Lower lobe of right lung (tissue), 2 donors: ENCODE data around the gene PRDM16. TPM values are rescaled to one million over a fixed set of nuclear protein-coding genes. Genes with fewer than 3 reads are reported as not detected.

Experiments
- ATAC-seq, 2 donors: fragments of 200-7000 bp; cut with Tn5 transposase; one replicate each; pipeline ENCODE4 v1.9.1; 2020 to 2022; ENCODE audit warnings: mild to moderate bottlenecking in 2 of 2, moderate library complexity in 2 of 2
- DNase-seq: peaks from one replicate; pipeline ENCODE4 v3.0.0-alpha.2; 2020
- H3K27ac ChIP-seq: fragments of 200-600 bp; one replicate; pipeline ENCODE4 v1.8.0; 2022
- H3K27me3 ChIP-seq: fragments of 200-600 bp; one replicate; pipeline ENCODE4 v1.8.0; 2022; ENCODE audit warnings: low read depth
- H3K36me3 ChIP-seq: fragments of 200-600 bp; one replicate; pipeline ENCODE4 v1.8.0; 2022; ENCODE audit warnings: mild to moderate bottlenecking
- H3K4me1 ChIP-seq: fragments of 200-600 bp; one replicate; pipeline ENCODE4 v1.8.0; 2022
- H3K4me3 ChIP-seq: fragments of 200-600 bp; one replicate; pipeline ENCODE4 v1.8.0; 2022; ENCODE audit warnings: mild to moderate bottlenecking
- H3K9me3 ChIP-seq: fragments of 200-600 bp; one replicate; pipeline ENCODE4 v1.8.0; 2022
- CTCF ChIP-seq: fragments of 200-600 bp; IDR thresholded peaks from one replicate; pipeline ENCODE4 v1.8.0; 2022; ENCODE audit warnings: antibody characterized with exemption, mild to moderate bottlenecking
- intact Hi-C: fragments of 100-400 bp; cut with DNase I; formaldehyde crosslinking; loops from one replicate; pipeline ENCODE4 v1.11.0; 2022
- total RNA-seq: library from RNA; stranded (reverse); fragmentation: NEBNext Ultra II Directional; extraction: Animal tissue kit (Norgen Biotek cat#: 25700); gene quantifications from one replicate; pipeline ENCODE4 v1.2.1, GENCODE V29; 2021
- donor health status: DM: no; HTN: yes; CAD: no; lungs with severe emphysema.

Gene PRDM16
- total RNA-seq, 1 donor from 2014 or later, result 19.2 TPM

- Histone ChIP-seq H3K27me3 (peaks cover 4% of the 10 kb centered on the region), H3K9me3 (no peaks in the 10 kb centered on the region), H3K36me3 (no peaks in the 10 kb centered on the region), H3K4me3 (no peak overlapping the region), H3K4me1 (peaks cover 48% of the 10 kb centered on the region), H3K27ac (no peak overlapping the region)
- intact Hi-C loops, result no loop called here
- no peak for TF ChIP-seq CTCF
- ATAC-seq (no peak), DNase-seq (no peak)
Observed at GRCh38 chr1:3219791-3220467, 150.9 kb downstream of the PRDM16 start.

GRCh38 chr1:3221112-3222041, 152.4 kb downstream of the PRDM16 start:
- DNase-seq (no peak), ATAC-seq (no peak)
- Histone ChIP-seq H3K27me3 (no peaks in the 10 kb centered on the region), H3K4me3 (no peak overlapping the region), H3K27ac (peak overlapping the region; percentile 36), H3K4me1 (peaks cover 48% of the 10 kb centered on the region), H3K36me3 (no peaks in the 10 kb centered on the region), H3K9me3 (no peaks in the 10 kb centered on the region)
- TF ChIP-seq CTCF, result no peak
- intact Hi-C loops, result no loop called here

GRCh38 chr1:3222042-3222692, 153.2 kb downstream of the PRDM16 start:
- DNase-seq, result peak; percentile 79
- Histone ChIP-seq H3K27me3 (no peaks in the 10 kb centered on the region), H3K27ac (peak overlapping the region; percentile 36), H3K4me1 (peaks cover 45% of the 10 kb centered on the region), H3K9me3 (no peaks in the 10 kb centered on the region), H3K4me3 (no peak overlapping the region), H3K36me3 (no peaks in the 10 kb centered on the region)
- intact Hi-C loops, result no loop called here
- no peak for TF ChIP-seq CTCF
- ATAC-seq, result peak; percentile 81 to 82

GRCh38 chr1:3225661-3226060, 156.7 kb downstream of the PRDM16 start:
- intact Hi-C loops, result no loop called here
- no peaks in the 10 kb centered on the region for H3K36me3 ChIP-seq
- peaks cover 19% of the 10 kb centered on the region for H3K4me1 ChIP-seq
- H3K4me3 ChIP-seq, result no peak overlapping the region
- no peak for DNase-seq
- no peak for ATAC-seq
- H3K9me3 ChIP-seq, result no peaks in the 10 kb centered on the region
- no peak for TF ChIP-seq CTCF
- peaks cover 4% of the 10 kb centered on the region for H3K27me3 ChIP-seq
- H3K27ac ChIP-seq, result no peak overlapping the region

- H3K9me3 ChIP-seq, result no peaks in the 10 kb centered on the region
- no peaks in the 10 kb centered on the region for H3K36me3 ChIP-seq
- H3K4me1 ChIP-seq, result peaks cover 19% of the 10 kb centered on the region
- H3K4me3 ChIP-seq, result no peak overlapping the region
- no peak overlapping the region for H3K27ac ChIP-seq
- DNase-seq (no peak), ATAC-seq (no peak)
- intact Hi-C loops, result no loop called here
- no peak for TF ChIP-seq CTCF
- peaks cover 4% of the 10 kb centered on the region for H3K27me3 ChIP-seq
Observed at GRCh38 chr1:3226191-3226590, 157.2 kb downstream of the PRDM16 start.
